ENCODE data around the gene CLCF1. TPM values are rescaled to one million over a fixed set of nuclear protein-coding genes. Genes with fewer than 3 reads are reported as not detected.

Gene CLCF1
- total RNA-seq, 2 experiments from 2014 or later = 0.79 to 0.81 TPM

DNA sequence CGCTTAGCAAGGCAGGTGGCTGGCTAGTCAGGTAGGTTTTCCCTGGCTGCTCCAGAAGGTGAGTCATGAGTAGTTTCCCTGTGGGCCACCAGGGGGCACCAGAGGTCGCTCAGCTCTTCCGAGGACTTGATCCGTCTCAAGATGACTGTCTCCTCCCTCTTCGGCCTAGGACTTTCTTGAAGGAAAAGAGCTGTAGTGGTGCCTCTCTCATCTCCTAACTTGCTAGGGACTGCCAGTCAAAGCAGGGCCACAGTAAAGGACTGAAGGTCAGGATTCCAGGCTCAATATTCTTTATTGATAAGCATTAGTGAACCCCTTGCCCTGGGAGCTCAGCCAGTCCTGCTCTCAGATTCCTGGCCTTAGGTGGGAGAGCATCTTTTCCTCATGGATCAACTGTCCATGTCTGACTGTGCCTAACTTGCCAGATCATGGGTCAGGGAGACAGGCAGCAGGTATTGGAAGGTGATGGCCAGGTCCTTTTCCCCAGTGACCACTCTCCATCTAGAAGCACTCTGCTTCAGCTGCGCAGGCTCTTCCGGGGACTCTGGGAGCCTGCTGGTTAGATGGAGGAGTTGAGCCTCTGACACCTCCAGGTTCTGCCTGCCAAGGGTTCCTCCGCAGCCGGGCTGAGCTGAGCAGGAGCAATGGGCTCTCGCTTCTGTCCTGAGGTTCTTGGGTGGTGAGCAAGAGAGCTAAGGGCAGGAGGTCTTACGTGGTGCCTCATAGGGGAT lies 22.0 kb downstream of the CLCF1 start:
- Mint-ChIP-seq H3K9me3 (no peaks in the 10 kb centered on the region), H3K27me3 (no peaks in the 10 kb centered on the region), H3K4me1 (ENCODE audit: low read depth) (peaks cover 41% of the 10 kb centered on the region), H3K4me3 (peak overlapping the region; percentile 83), H3K36me3 (ENCODE audit: low read depth) (peaks cover 1% of the 10 kb centered on the region), H3K27ac (peak overlapping the region; percentile 73)
- intact Hi-C loops (cut with micrococcal nuclease) = no loop called here
- POLR2A ChIA-PET = interaction anchor here (0.6 to 1.9 kb wide), 12 partner anchors 9 to 154 kb away, joined by 3 to 7 read pairs (median 4); partner anchors contain the start of genes PITPNM1, PPP1CA and RAD9A
- CTCF ChIA-PET = interaction anchor here (0.7 to 12.1 kb wide), 42 partner anchors 10 to 316 kb away, joined by 3 to 883 read pairs (median 4); partner anchors contain the start of genes AIP, CDK2AP2, CLCF1 and GRK2
- peak; percentile 98 for TF ChIP-seq CTCF (IDR thresholded peaks at IDR 0.05)
- DNase-seq (peak; percentile 71), ATAC-seq (no peak)

DNA sequence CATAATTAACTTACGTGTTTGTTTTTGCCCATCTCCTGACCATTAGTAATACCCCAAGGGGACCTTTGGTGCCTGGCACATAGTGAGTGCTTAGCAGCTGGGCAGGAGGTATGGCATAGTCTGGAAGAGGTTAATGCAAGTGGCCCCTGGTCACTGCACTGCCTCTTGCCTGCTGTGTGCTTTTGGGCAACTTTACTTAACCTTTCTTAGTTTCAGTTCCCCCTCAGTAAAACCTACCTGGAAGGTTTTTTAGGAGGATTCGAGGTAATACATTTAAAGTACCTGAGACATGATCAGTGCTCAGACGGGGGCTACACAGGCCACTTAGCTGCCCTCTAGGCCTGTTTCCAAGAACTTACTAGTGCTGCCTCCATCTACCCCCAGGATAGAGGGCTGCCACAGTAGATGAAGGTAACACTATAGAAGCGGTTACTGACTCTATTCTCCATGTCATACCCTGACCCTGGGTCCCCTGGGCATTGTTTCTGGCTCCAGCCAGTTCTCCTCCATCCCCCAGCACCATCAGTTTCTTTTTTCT lies 23.4 kb downstream of the CLCF1 start:
- CTCF ChIA-PET = interaction anchor here (0.9 to 12.1 kb wide), 11 partner anchors 8 to 109 kb away, joined by 3 to 883 read pairs (median 4); partner anchors contain the start of genes CLCF1, PPP1CA, RAD9A and SSH3
- Mint-ChIP-seq H3K4me3 (no peak overlapping the region), H3K4me1 (ENCODE audit: low read depth) (peaks cover 54% of the 10 kb centered on the region), H3K36me3 (ENCODE audit: low read depth) (peaks cover 1% of the 10 kb centered on the region), H3K27me3 (no peaks in the 10 kb centered on the region), H3K27ac (no peak overlapping the region), H3K9me3 (no peaks in the 10 kb centered on the region)
- no peak for TF ChIP-seq CTCF (IDR thresholded peaks at IDR 0.05)
- intact Hi-C loops (cut with micrococcal nuclease) = no loop called here
- POLR2A ChIA-PET = interaction anchor here (1.2 to 1.9 kb wide), 2 partner anchors 26 to 31 kb away, joined by 4 to 7 read pairs; no protein-coding TSS in a partner anchor
- DNase-seq (no peak), ATAC-seq (no peak)

DNA sequence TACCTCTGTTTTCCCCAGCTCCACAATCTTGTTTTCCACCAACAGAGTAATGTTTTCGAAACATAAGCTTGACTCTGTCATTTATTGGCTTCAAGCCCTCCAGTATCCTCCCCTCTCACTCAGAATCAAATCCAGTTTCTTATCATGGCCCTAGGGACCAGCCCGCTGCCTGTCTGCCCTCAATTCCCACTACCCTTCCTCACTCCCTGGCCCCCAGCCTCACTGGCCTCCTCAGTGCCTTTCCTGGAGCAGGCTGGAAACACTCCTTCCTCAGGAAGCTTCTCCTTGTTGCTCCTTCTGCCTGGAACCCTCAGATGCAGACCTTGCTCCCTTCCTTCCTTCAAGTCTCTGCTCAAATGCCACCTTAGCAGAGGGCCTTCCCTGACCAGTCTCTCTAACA lies 23.9 kb downstream of the CLCF1 start:
- no peak for TF ChIP-seq CTCF (IDR thresholded peaks at IDR 0.05)
- no peak for ATAC-seq
- no peak for DNase-seq
- no peak overlapping the region for H3K27ac Mint-ChIP-seq
- H3K27me3 Mint-ChIP-seq = no peaks in the 10 kb centered on the region
- H3K9me3 Mint-ChIP-seq = no peaks in the 10 kb centered on the region
- intact Hi-C loops (cut with micrococcal nuclease) = no loop called here
- H3K4me3 Mint-ChIP-seq = no peak overlapping the region
- H3K4me1 Mint-ChIP-seq (ENCODE audit: low read depth) = peaks cover 53% of the 10 kb centered on the region
- CTCF ChIA-PET = interaction anchor here (0.9 to 12.1 kb wide), 10 partner anchors 7 to 96 kb away, joined by 3 to 883 read pairs (median 3); partner anchors contain the start of genes CLCF1 and PPP1CA
- H3K36me3 Mint-ChIP-seq (ENCODE audit: low read depth) = peaks cover 1% of the 10 kb centered on the region
- POLR2A ChIA-PET = interaction anchor here (1.2 kb wide), 1 partner anchor 26 kb away, joined by 4 read pairs; no protein-coding TSS in a partner anchor

DNA sequence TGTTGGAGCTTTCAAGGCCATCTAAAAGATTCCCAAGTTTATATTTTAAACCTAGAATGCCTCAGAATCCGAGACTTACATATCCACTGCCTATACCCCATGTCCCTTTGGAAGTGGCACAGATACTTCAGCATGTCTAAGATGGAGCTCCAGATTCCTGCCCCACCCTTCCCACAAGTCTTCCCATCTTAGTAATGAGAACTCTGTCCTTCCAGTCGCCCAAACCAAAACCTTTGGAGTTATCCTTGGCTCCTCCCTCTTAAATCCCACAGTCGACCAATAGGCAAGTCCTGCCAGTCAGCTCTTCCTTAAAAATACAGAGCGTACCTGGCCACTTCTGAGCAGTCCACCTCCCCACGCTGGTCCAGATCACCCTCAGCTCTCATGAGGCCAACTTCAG lies 24.4 kb downstream of the CLCF1 start:
- Mint-ChIP-seq H3K36me3 (ENCODE audit: low read depth) (peaks cover 1% of the 10 kb centered on the region), H3K4me1 (ENCODE audit: low read depth) (peaks cover 53% of the 10 kb centered on the region), H3K4me3 (no peak overlapping the region), H3K9me3 (no peaks in the 10 kb centered on the region), H3K27ac (no peak overlapping the region), H3K27me3 (no peaks in the 10 kb centered on the region)
- ChIA-PET POLR2A (interaction anchor here (1.2 kb wide), 1 partner anchor 26 kb away, joined by 4 read pairs; no protein-coding TSS in a partner anchor), CTCF (interaction anchor here (0.9 to 12.1 kb wide), 10 partner anchors 8 to 95 kb away, joined by 3 to 883 read pairs (median 3); partner anchors contain the start of genes CLCF1 and PPP1CA)
- TF ChIP-seq CTCF (IDR thresholded peaks at IDR 0.05) = no peak
- DNase-seq (no peak), ATAC-seq (no peak)
- intact Hi-C loops (cut with micrococcal nuclease) = no loop called here
